NCI-H2081 treated with DMSO at 0.1 percent for 48 hours (cell line): ENCODE measurements around the gene ALDH1L2.

ENCODE experiments used
- DNase-seq: peaks from one replicate; lab custom pipeline; 2025; lab: John Stamatoyannopoulos, UW

Gene ALDH1L2

GRCh38 chr12:105032703-105033357 lies 51.4 kb downstream of the ALDH1L2 start:
- no peak for DNase-seq

GRCh38 chr12:105030820-105031807 lies 53.1 kb downstream of the ALDH1L2 start:
- DNase-seq, result peak; percentile 43

GRCh38 chr12:105026411-105026810 lies 57.8 kb downstream of the ALDH1L2 start:
- DNase-seq, result no peak

GRCh38 chr12:105025890-105026289 lies 58.4 kb downstream of the ALDH1L2 start:
- DNase-seq, result peak; percentile 34

DNA sequence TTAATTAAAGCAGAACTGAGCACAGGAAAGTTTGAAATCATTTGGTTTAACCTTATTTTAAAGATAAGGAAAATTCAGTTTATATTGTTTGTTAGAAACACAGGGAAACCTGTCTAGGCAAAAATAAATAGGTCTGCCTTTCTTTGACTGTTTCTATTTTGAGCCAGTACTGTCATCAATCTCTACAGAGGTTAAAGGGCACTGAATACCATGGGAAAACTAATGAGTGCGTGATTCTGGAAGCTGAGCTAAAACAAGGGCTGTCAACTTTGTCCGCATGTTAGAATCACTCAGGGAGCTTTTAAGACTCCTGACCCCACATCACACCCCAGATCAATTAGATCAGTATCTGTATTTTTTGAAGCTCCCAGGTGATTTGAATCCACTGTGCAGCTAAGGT lies 59.3 kb downstream of the ALDH1L2 start:
- no peak for DNase-seq

GRCh38 chr12:105020241-105020962 lies 63.9 kb downstream of the ALDH1L2 start:
- DNase-seq, result no peak

DNA sequence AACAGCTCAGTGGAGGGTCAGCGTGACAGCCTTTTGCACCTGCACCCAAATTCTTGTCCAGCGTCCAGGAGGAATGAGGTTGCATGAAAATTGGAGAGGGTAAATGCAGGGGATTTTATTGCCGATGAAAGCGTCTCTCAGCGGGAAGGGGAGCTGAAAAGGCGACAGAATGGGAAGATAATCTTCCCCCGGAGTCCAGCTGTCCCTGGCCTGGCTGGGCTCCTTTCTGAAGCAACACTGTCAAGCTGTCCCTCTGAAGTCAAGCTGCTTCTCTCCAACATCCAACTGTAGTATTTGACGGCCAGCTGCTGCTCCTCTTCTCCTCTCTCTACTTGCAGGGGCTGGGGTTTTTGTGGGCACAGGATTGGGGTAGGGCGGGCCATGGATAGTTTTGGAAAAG lies 65.5 kb downstream of the ALDH1L2 start:
- DNase-seq, result no peak

DNA sequence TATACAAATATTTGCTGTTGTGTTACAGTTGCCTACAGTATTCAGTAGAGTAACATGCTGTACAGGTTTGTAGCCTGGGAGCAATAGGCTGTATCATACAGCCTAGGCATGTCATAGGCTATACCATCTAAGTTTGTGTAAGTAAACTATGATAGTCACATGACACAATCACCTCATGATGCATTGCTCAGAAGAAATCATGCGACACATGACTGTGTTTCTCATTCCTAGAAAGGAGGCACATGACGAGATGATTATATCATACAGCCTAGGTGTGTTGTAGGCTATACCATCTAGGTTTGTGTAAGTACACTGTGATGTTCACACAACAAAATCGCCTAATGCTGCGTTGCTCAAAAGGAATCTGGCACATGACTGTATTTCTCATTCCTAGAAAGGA lies 66.2 kb downstream of the ALDH1L2 start:
- no peak for DNase-seq

DNA sequence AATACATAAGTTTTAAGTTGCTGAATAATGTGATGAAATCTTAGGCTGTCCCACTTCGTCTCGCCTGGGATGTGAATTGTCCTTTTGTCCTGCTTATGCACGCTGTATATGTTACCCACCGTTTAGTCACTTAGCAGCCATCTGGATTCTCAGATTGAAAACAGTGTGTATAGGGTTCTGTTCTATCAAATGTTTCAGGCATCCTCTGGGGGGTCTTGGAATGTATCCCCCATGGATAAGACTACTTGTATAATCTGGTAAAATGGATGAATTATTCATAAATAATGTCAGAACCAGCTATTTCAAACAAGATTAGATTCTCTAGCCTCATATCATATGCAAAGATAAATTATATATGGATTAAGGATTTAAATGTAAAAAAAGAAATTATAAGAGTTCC lies 68.7 kb downstream of the ALDH1L2 start:
- no peak for DNase-seq

DNA sequence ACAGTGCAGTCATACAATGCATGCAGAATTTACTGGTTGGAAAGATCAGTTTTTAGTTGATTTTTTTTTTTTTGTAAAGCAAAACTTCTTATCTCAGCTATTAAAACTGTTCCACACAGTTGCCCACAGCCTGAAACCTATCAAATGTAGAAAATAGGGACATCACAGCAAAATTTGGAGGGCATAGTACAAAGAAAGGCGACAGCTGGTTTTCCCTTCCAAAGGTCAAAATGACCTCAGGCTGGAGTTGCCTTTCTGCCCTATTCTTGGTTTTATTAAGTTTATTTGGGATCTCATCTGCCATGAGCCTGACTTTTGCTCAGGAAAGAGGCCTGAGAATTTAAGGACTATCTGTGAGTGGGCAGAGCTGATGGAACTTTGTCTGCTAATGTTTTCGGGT lies 69.7 kb downstream of the ALDH1L2 start:
- DNase-seq, result no peak

DNA sequence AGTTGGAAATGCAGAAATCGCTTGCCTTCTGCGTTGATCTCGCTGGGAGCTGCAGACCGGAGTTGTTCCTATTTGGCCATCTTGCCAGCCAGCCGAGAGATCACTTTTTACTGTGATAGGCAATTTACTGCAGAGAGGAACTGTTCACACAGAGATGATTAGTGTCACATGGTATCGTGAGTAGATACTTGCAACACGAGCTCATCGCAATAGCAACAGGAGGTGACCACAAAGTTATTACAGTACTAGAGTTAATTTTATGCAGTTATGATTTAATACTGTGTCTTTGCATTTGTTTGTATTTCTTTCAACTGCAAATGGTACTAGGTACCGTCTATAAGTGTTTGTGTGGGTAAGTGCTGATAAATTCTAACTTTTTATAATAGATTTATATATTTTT lies 70.4 kb downstream of the ALDH1L2 start:
- DNase-seq, result no peak

GRCh38 chr12:105001476-105001875 lies 82.8 kb downstream of the ALDH1L2 start:
- no peak for DNase-seq

- DNase-seq, result no peak
These were observed 84.9 kb downstream of the ALDH1L2 start for GRCh38 chr12:104999347-104999685.

- peak; percentile 65 for DNase-seq
These were observed 85.6 kb downstream of the ALDH1L2 start for GRCh38 chr12:104998423-104999346.

GRCh38 chr12:104997541-104997940 lies 86.7 kb downstream of the ALDH1L2 start:
- DNase-seq, result no peak

DNA sequence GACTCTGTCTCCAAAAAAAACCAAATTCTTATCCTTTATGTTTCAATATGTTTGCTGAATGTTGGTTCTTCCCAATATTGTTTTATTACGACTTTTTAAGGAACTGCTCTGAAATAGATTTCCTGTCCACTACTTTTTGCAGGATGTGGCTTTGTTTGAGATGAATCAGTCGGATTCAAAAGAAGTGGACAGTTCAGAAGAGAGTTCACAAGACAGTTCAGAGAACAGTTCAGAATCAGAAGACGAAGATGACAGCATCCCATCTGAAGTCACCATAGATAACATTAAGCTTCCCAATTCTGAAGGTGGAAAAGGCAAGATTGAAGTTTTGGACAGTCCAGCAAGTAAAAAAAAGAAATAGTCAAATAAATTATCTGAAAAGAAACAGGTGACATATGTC lies 89.9 kb downstream of the ALDH1L2 start:
- no peak for DNase-seq

DNA sequence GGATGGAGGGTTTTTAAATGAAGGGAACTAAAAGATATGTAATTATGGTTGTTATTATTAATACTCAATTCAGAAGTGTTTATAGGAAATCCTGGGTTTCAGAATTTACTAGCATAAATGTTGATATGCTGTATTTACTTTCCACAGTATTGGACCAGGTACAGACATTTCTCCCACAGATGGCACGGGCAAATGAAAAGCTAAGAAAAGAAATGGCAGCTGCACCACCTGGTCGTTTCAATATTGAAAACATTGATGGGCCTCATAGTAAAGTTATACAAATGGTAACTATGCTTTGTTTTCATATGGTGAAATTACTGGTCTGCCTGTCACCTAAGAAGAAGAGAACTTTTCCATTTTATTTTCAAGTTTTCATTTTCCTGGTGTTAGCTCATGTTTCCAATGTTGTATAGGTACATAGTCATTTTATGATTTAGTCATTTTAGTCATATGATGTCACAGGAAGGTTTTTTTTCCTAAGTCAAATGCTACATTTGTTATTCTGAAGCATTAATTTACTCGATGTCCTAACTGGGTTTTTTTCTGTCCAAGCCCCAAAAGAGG lies 92.6 kb downstream of the ALDH1L2 start:
- DNase-seq, result no peak

DNA sequence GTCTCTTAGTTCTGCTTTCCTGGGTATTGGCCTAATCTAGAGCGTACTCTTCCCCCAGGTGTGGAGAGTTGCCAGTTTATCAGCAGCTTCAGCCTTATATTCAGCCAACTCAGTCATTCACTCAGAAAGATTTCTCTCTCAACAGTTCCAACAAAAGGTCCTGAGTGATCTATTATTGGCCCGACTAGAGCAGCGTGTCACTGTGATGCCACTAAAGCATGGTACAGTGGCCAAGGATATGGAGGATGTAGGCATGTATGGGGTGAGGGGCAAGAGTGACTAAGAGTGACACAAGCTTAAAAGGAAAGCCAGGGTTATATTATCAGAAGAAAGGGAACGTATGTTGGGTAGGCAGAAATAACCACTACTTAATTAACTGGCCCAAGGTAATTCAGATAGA lies 93.3 kb downstream of the ALDH1L2 start:
- no peak for DNase-seq

DNA sequence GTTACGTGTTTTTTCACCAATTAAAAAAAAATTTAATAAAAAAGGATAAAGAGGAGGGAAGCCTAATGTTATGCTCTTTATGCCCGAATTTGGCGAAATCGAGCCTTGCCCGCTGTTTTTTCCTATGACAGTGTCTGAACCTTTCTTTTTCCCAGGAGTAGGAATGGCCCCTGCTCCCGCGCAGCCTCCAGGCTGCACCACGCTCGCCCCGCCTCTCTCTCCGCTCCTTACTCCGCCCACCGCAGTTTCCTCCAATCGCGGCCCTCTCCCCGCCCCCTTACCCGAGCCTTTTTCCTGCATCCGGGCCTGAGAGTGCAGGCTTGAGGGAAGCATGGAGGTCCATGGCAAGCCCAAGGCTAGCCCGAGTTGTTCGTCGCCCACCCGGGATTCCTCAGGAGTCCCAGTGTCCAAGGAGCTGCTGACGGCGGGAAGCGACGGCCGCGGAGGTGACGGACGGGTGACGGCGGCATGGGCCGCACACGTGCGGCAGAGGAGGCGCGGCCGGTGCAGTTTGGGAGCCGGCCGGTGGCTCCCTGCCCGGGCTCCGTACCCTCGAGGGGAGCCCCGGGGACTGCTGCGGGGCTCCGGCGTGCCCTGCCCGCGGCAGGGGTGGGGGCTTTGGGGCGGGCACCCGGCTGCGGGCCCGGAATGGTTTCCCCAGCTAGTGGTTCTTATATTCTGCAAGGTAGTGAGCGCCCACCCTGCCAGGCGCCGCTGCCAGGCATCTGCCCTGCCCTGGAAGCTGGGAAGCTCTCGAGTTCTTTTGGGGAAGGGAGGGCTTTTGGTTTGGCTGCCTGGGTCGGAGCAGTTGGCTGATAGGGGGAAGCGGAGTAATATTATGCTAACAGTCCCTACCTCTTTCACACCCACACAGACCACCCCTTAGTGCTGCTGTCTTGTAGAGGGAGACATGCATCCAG lies 98.0 kb downstream of the ALDH1L2 start, which contains the start of gene NOPCHAP1:
TSS of gene NOPCHAP1 (plus strand) at position 295 of the 920 bp plus-strand sequence. CDS start at position 332, 37 bp downstream.
- peak; percentile 49 for DNase-seq

- no peak for DNase-seq
These were observed 99.1 kb downstream of the ALDH1L2 start for GRCh38 chr12:104985206-104985605.
